Esophagus squamous epithelium (tissue), 4 donors: Measurements from ENCODE around the gene WDR26.

Experiments
- CTCF ChIP-seq, 6 experiments: fragments of 450-650 bp in 4 of 6; fragments of 200-600 bp in 2 of 6; sonication (generic) in 2 of 6; IDR thresholded peaks; one replicate each; pipeline ENCODE4 v1.5.1; 2016 to 2019; ENCODE audit warnings: antibody characterized with exemption in 6 of 6, mild to moderate bottlenecking in 4 of 6, moderate library complexity in 4 of 6
- POLR2A ChIP-seq, 4 donors: fragments of 450-650 bp; IDR thresholded peaks; one replicate each; pipeline ENCODE4 v1.6.1; 2017; ENCODE audit warnings: antibody characterized with exemption in 4 of 4, mild to moderate bottlenecking in 4 of 4, moderate library complexity in 3 of 4

DNA sequence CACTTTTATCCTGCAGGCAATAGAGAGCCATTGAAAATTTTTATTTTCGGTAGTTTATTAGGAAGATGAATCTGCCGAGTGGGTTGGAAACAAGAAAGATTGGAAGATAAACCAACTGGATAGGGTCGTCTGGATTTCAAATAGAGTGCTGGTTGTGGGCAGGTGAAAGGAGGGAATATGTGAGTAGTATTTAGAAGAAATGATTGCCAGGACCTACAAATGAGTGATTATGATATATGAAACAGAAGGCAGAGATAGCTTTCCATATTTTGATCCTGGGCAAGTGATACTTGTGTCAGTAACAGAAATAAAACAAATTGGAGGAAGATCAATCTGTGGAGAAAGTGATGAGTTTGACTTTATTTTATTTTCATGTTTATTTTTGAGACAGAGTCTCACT lies 75.4 kb downstream of the WDR26 start:
- TF ChIP-seq CTCF (IDR thresholded peaks at IDR 0.05) (no peak), POLR2A (IDR thresholded peaks at IDR 0.05) (no peak)
